Non-pigmented ciliary epithelial cell (primary cell): ENCODE data around the gene ERBB4.
"Not testable (repeated sequence)": the region's sequence is repeated elsewhere in the genome, so short reads cannot be mapped to it uniquely, and the experiment has no call there.

Source experiments
- DNase-seq: peaks from one replicate; pipeline ENCODE4 v3.0.0-alpha.2; 2010; ENCODE audit warnings: low read depth

Gene ERBB4

GRCh38 chr2:211591426-211591825 is 947.2 kb downstream of the ERBB4 start:
- no peak for DNase-seq

DNA sequence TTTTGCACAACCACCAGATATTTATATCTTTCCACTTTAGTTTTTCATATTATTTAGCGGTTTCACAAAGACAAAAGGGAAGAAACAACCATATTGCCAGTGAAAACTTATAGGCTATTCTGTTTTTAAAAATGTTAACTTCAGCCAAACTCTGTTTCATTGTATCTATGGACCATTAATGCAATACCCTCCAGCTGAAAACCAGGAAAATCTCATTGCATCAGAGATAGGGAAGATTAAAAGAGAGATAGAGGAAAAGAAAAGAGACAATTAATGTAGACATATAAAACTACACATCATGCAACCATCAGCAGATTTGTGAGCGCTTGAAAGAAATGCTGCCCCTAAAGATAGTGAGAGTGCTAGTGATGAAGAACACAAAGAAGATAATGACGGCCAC is 970.2 kb downstream of the ERBB4 start:
- DNase-seq, result no peak

DNA sequence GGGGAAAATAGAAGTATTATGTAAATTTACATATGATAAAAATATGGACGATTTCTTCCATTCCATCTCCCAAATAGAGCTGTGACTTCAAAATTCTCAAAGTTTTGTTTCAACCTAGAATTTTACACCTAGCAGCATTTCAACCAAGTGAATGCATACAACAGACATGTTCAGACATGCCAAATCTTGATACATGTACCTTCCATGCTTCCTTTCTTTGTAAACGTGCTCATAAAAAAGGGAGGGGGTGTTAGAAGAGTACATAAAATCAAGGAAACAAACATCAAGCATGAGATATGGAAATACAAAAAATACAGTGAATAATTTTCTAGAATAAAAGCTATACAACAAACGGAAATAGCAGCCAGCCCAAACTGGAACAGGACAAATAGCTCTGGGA is 974.2 kb downstream of the ERBB4 start:
- no peak for DNase-seq

DNA sequence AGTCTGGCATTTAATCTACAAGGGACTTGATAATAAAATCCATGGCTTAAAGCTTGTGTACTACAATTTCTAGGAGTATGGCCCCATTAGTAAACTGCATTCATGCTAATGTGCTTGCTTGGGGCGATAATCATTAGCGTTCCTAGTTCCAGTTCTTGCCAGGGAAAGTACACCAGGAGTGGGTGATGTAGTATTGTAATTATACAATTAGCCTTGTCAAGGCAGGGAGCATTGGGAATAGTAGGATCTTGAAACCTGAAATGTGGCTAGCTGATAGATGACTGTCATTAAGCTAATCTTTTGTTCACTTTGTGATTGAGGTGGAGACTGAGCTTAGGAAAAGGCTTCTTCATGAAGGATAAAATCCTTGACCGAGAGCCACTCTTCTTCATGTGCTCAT is 993.0 kb downstream of the ERBB4 start:
- no peak for DNase-seq

DNA sequence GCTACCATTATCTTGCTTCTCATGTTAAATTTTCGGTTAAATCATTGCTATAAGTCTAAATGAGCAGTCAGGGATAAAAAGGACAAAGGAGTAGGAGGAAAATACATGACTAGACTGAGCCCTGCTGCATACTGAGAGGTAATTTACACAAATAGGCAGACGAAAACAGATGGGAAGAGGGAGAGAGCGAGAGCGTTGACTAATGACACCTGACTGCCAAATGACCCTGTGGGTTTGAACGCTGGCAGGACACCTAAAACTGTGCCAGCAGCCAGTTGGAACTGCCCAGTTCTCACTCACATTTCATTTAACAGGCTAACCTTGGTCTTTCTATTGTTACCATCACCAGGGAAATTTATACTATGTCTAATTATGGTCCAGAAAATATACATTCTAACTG is 1004.0 kb downstream of the ERBB4 start:
- DNase-seq, result no peak

DNA sequence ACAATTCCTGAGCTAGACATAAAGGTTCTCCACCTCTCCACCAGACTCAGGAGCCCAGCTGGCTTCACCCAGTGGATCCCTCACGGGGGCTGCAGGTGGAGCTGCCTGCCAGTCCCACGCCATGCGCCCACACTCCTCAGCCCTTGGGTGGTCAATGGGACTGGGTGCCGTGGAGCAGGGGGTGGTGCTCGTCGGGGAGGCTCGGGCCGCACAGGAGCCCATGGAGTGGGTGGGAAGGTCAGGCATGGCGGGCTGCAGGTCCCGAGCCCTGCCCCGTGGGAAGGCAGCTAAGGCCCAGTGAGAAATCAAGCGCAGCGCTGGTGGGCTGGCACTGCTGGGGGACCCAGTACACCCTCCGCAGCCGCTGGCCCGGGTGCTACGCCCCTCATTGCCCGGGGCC is 1014.4 kb downstream of the ERBB4 start:
- not testable (repeated sequence) for DNase-seq

- DNase-seq, result no peak
Measured at GRCh38 chr2:211516537-211516936, 1022.1 kb downstream of the ERBB4 start.

- DNase-seq, result no peak
Measured at GRCh38 chr2:211514049-211514448, 1024.6 kb downstream of the ERBB4 start.

DNA sequence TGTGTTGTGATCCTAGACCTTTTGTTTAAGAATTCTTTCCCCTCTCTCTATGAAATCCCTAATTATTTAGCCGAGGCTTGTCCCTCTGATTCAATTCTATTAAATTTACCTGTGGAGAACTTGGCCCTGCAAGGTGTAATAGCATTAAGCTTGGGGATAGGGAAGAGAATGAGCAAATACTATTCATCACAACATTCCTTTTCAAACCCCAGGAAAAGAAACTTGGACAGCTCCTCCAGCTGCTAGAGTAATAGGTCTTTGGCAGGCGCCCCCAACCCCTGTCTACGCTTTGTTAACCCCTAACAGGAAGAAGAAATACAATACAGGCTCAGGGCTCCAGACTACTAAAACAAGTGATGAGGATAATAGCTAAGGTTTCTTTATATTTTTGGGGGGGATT is 1025.2 kb downstream of the ERBB4 start:
- DNase-seq, result no peak

- DNase-seq, result no peak
Measured at GRCh38 chr2:211512806-211513205, 1025.8 kb downstream of the ERBB4 start.

DNA sequence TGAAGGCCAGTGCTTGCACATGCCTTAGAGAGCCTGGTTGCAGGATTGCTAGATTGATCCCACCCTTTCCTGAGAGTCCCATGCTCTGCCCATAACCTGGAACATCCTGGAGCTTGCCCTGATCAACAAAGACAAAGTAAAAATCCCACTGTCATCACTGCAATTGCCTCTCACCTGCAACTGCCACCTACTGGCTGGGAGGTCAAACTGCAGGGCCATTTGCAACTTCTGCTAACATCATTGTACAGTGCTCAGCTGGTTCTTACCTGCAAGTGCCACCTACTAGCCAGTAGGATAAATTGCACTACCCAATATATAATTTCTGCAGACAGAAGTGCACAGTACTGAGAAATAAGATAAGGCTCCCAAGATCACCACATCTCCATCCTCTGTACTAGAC is 1034.7 kb downstream of the ERBB4 start:
- DNase-seq, result no peak

- no peak for DNase-seq
Measured at GRCh38 chr2:211503198-211503597, 1035.4 kb downstream of the ERBB4 start.

GRCh38 chr2:211498551-211499205 is 1039.9 kb downstream of the ERBB4 start:
- no peak for DNase-seq

DNA sequence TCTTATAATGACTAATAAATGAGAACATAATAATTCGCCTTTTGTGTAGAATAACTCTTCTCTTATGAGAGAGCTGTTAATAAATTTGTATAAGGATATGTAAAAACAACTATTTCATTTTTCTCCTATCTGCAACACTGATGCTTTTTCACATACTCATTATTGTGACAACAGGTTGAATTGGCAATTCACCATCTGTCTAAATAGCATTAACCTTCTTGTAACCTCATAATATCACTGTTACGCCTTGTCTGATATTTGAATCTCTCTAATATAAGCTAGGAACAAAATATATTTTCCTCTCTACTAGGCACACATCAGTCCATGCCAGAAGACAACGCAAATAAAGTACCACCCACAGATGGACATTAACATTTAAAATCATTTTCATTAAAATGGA is 1043.3 kb downstream of the ERBB4 start:
- DNase-seq, result no peak

DNA sequence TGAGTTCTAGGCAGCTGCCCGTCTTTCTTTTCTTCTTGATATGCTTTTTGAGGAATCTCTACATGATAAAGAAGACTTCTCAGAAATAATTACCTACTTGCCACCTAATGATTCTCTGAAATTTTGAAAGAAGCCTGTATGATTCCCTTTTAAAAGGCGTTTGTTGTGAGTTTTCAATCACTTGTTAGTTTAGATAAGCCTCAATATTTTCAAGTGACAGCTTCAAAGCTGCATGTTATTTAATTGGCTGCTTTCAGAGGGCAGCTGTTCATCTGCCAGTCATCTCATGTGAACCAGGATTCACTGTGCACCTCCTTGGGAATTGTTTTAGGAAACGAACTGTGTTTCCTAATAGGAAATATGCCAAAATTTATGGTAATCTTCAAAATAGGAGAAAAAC is 1044.1 kb downstream of the ERBB4 start:
- DNase-seq, result no peak

DNA sequence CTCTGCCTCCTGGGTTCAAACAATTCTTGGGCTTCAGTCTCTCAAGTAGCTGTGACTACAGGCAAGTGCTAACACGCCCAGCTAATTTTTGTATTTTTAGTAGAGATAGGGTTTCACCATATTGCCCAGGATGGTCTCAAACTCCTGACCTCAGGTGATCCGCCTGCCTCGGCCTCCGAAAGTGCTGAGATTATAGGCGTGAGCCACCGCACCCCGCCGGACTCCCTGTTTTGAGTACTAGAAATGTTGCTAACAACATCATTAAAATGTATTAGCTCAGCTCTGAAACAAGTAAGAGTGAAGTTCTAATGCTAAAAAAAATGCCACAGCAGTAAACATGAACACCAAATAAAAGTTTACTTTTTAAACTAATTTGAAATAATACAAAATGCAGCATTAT is 1044.5 kb downstream of the ERBB4 start:
- no peak for DNase-seq

- DNase-seq, result no peak
Measured at GRCh38 chr2:211487733-211488132, 1050.9 kb downstream of the ERBB4 start.

DNA sequence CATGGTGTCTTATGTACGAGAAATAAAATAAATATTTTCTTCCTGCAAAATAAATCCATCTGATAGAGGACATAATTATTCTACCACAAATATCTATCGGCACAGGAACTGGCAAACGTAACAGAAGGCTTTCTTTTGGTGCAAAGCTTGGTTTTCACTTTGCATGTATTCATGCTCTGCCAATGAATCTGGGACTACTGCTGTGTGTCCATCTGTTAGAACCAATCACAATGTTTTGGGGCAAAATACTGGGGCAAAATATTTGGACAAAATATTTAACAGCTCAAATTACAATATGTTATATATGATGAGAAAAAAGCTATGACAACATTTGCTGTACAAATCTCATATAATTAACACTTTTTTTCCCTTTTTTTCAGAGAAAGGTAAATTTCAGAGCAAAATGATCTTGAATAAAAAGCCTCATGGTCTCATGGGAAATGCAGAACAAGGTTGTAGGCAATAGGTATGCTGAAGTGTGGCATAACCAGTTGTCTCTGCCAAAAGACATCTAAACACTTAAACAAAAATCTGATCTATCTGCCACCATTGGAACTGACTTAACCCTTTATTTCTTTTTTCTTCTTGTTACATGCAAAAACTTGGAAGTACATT is 1059.0 kb downstream of the ERBB4 start:
- no peak for DNase-seq

DNA sequence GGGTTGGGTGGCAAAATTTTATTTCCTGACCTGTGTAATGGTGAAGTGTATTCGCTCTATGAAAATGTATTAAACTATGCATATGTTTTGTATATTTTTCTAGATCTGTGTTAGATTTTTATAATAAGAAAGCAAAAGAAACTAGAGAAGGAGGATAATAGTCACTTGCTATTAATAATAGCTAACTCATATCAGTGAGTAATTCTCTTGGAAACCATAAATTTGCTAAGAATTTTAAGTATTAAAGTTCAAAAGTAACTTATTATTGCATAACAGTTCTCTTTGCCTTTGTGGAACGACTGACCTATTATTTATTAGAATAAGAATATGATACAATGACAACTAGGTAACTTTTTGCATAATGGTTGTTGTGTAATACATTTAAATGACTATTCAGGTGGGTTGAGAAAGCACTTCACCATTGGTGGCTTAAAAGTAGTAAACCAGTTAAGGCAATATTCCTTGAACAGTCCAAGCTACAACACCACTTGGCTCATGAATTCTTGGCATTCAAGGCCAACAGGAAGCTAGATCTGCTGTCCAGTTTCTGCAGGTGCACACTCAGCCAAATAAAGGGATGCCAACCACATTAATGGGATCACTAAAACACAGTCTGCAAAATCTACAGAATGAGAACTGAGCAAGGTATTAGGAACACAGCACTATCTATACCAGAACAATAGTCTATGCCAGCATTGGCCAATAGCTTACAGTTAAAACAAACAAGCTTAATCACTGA is 1060.9 kb downstream of the ERBB4 start:
- no peak for DNase-seq

- DNase-seq, result no peak
Measured at GRCh38 chr2:211473116-211473515, 1065.5 kb downstream of the ERBB4 start.

- no peak for DNase-seq
Measured at GRCh38 chr2:211469664-211470059, 1068.9 kb downstream of the ERBB4 start.

- no peak for DNase-seq
Measured at GRCh38 chr2:211468877-211469663, 1069.5 kb downstream of the ERBB4 start.

- no peak for DNase-seq
Measured at GRCh38 chr2:211468217-211468616, 1070.4 kb downstream of the ERBB4 start.
